IgD-negative memory B cell (primary cell): ENCODE measurements around the gene CYFIP1. TPM values are rescaled to one million over a fixed set of nuclear protein-coding genes. Genes with fewer than 3 reads are reported as not detected.
"Not testable (repeated sequence)": the region's sequence is repeated elsewhere in the genome, so short reads cannot be mapped to it uniquely, and the experiment has no call there.

ENCODE experiments used
- H3K27ac Mint-ChIP-seq, 3 donors: one replicate each; pipeline ENCODE4 v1.8.0; 2020 to 2022; ENCODE audit warnings: mild to moderate bottlenecking in 3 of 3, mixed read lengths in 3 of 3, moderate library complexity in 1 of 3
- H3K27me3 Mint-ChIP-seq: one replicate; pipeline ENCODE4 v1.8.0; 2021; ENCODE audit warnings: mixed read lengths
- H3K36me3 Mint-ChIP-seq: one replicate; pipeline ENCODE4 v1.8.0; 2020; ENCODE audit warnings: mild to moderate bottlenecking, mixed read lengths
- H3K4me1 Mint-ChIP-seq, 3 donors: one replicate each; pipeline ENCODE4 v1.8.0; 2020 to 2022; ENCODE audit warnings: mixed read lengths in 3 of 3, mild to moderate bottlenecking in 1 of 3
- H3K4me3 Mint-ChIP-seq, 4 donors: one replicate each; pipeline ENCODE4 v1.8.0; 2020 to 2022; ENCODE audit warnings: mild to moderate bottlenecking in 4 of 4, mixed read lengths in 4 of 4, moderate library complexity in 3 of 4
- H3K9me3 Mint-ChIP-seq, 3 donors: one replicate each; pipeline ENCODE4 v1.8.0; 2020 to 2021; ENCODE audit warnings: mixed read lengths in 3 of 3, mild to moderate bottlenecking in 1 of 3
- polyA plus RNA-seq: library from polyadenylated mRNA; unstranded; fragments of 300-500 nt; fragmentation: Illumina TruSeq; gene quantifications from one replicate; pipeline ENCODE4 v1.2.3, GENCODE V29; 2021

The CYFIP1 gene
- 12.5 TPM for polyA plus RNA-seq

- H3K27me3 Mint-ChIP-seq = peaks cover 17% of the 10 kb centered on the region
- peak within 1 kb of the TSS in 1 of 3 donors; percentile 6 for H3K27ac Mint-ChIP-seq
- H3K4me3 Mint-ChIP-seq = peak within 1 kb of the TSS; percentile 94 to 98 (median 96)
- H3K4me1 Mint-ChIP-seq = peaks cover 8 to 13% (median 13%) of the 10 kb centered on the region in 3 donors
- H3K9me3 Mint-ChIP-seq = peaks cover 0 to 1% (median 0%) of the 10 kb centered on the region in 3 donors
- no peaks in the 10 kb centered on the region for H3K36me3 Mint-ChIP-seq
Measured at GRCh38 chr15:22980189-22981050, at the start of gene CYFIP1. Gene CYFIP1 (minus strand): TSS chr15:22980368. CDS start chr15:22947285, 33,083 bp downstream.

- H3K4me1 Mint-ChIP-seq = peaks cover 0 to 2% (median 0%) of the 10 kb centered on the region in 3 donors
- no peaks in the 10 kb centered on the region for H3K9me3 Mint-ChIP-seq
- H3K36me3 Mint-ChIP-seq = peaks cover 5% of the 10 kb centered on the region
- no peak overlapping the region for H3K4me3 Mint-ChIP-seq
- no peaks in the 10 kb centered on the region for H3K27me3 Mint-ChIP-seq
- no peak overlapping the region for H3K27ac Mint-ChIP-seq
Measured at GRCh38 chr15:23026218-23026617, 46.0 kb upstream of the CYFIP1 start.

- H3K36me3 Mint-ChIP-seq = peaks cover 9% of the 10 kb centered on the region
- H3K27ac Mint-ChIP-seq = peak overlapping the region in 1 of 3 donors; percentile 36
- no peaks in the 10 kb centered on the region for H3K4me1 Mint-ChIP-seq
- H3K4me3 Mint-ChIP-seq = no peak overlapping the region
- H3K9me3 Mint-ChIP-seq = no peaks in the 10 kb centered on the region
- H3K27me3 Mint-ChIP-seq = no peaks in the 10 kb centered on the region
Measured at GRCh38 chr15:23022156-23022555, 42.0 kb upstream of the CYFIP1 start.

GRCh38 chr15:23014394-23015000 is 34.3 kb upstream of the CYFIP1 start:
- no peak overlapping the region for H3K27ac Mint-ChIP-seq

GRCh38 chr15:23013681-23014080 is 33.5 kb upstream of the CYFIP1 start:
- H3K27ac Mint-ChIP-seq = no peak overlapping the region
- peaks cover 18% of the 10 kb centered on the region for H3K36me3 Mint-ChIP-seq
- H3K9me3 Mint-ChIP-seq = no peaks in the 10 kb centered on the region
- H3K4me1 Mint-ChIP-seq = no peaks in the 10 kb centered on the region
- H3K4me3 Mint-ChIP-seq = no peak overlapping the region
- no peaks in the 10 kb centered on the region for H3K27me3 Mint-ChIP-seq

More at GRCh38 chr15:23014394-23015000, 34.3 kb upstream of the CYFIP1 start:
- Mint-ChIP-seq H3K4me3 (no peak overlapping the region), H3K27me3 (no peaks in the 10 kb centered on the region), H3K9me3 (no peaks in the 10 kb centered on the region), H3K4me1 (no peaks in the 10 kb centered on the region), H3K36me3 (peaks cover 18% of the 10 kb centered on the region)

- H3K9me3 Mint-ChIP-seq, H3K4me1 Mint-ChIP-seq, H3K27me3 Mint-ChIP-seq, H3K27ac Mint-ChIP-seq, H3K4me3 Mint-ChIP-seq: not testable (repeated sequence)
- H3K36me3 Mint-ChIP-seq = peaks cover 14% of the 10 kb centered on the region
Measured at GRCh38 chr15:23012616-23013015, 32.4 kb upstream of the CYFIP1 start.

DNA sequence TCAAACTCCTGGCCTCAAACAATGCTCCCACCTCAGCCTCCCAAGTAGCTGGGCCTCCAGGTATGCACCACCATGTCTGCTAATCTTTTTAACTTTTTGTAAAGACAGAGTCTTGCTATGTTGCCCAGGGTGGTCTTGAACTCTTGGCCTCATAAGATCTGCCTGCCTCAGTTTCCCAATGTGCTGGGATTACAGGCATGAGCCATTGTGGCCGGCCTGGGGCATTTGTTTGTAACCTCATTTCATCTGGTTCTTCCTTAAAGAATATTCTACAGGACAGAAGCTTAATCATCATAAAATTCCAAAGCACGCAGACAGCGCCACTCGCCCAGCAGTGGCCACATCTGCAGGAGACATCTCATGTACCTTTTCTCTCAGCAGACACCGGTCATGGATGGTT is 23.6 kb upstream of the CYFIP1 start:
- Mint-ChIP-seq H3K4me3 (no peak overlapping the region), H3K27me3 (no peaks in the 10 kb centered on the region), H3K4me1 (no peaks in the 10 kb centered on the region), H3K9me3 (no peaks in the 10 kb centered on the region), H3K36me3 (peaks cover 10% of the 10 kb centered on the region), H3K27ac (no peak overlapping the region)

DNA sequence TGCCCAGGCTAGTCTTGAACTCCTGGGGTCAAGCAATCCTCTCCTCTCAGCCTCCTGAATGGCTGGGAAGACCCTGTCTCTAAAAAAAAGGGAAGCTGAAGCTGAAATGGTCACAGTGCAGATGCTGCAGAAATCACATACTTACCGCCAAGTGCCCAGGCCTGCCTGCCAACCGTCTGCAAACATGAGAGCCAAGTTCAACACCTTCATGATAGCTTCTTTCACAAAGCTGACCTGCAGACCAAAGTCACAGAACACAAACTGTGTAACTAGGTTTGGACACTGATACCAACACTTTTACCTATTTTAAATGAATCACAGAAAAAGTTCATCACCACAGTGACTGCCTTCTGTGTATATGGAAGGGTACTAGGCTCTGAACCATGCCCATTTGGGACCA is 22.8 kb upstream of the CYFIP1 start:
- peaks cover 10% of the 10 kb centered on the region for H3K36me3 Mint-ChIP-seq
- H3K27me3 Mint-ChIP-seq = no peaks in the 10 kb centered on the region
- no peaks in the 10 kb centered on the region for H3K9me3 Mint-ChIP-seq
- no peak overlapping the region for H3K27ac Mint-ChIP-seq
- H3K4me1 Mint-ChIP-seq = no peaks in the 10 kb centered on the region
- no peak overlapping the region for H3K4me3 Mint-ChIP-seq

- Mint-ChIP-seq H3K36me3 (peaks cover 9% of the 10 kb centered on the region), H3K4me3 (no peak overlapping the region), H3K9me3 (peaks cover 0 to 1% (median 0%) of the 10 kb centered on the region in 3 donors), H3K27ac (no peak overlapping the region), H3K27me3 (no peaks in the 10 kb centered on the region), H3K4me1 (no peaks in the 10 kb centered on the region)
Measured at GRCh38 chr15:22995795-22996194, 15.6 kb upstream of the CYFIP1 start.

GRCh38 chr15:22992024-22992326 is 11.8 kb upstream of the CYFIP1 start:
- Mint-ChIP-seq H3K4me3 (no peak overlapping the region), H3K36me3 (peaks cover 9% of the 10 kb centered on the region), H3K27ac (no peak overlapping the region), H3K9me3 (peaks cover 0 to 1% (median 0%) of the 10 kb centered on the region in 3 donors), H3K27me3 (no peaks in the 10 kb centered on the region), H3K4me1 (no peaks in the 10 kb centered on the region)

- H3K4me1 Mint-ChIP-seq = no peaks in the 10 kb centered on the region
- no peak overlapping the region for H3K4me3 Mint-ChIP-seq
- no peaks in the 10 kb centered on the region for H3K27me3 Mint-ChIP-seq
- no peak overlapping the region for H3K27ac Mint-ChIP-seq
- peaks cover 0 to 1% (median 0%) of the 10 kb centered on the region in 3 donors for H3K9me3 Mint-ChIP-seq
- H3K36me3 Mint-ChIP-seq = peaks cover 4% of the 10 kb centered on the region
Measured at GRCh38 chr15:22989576-22990477, 9.7 kb upstream of the CYFIP1 start.

DNA sequence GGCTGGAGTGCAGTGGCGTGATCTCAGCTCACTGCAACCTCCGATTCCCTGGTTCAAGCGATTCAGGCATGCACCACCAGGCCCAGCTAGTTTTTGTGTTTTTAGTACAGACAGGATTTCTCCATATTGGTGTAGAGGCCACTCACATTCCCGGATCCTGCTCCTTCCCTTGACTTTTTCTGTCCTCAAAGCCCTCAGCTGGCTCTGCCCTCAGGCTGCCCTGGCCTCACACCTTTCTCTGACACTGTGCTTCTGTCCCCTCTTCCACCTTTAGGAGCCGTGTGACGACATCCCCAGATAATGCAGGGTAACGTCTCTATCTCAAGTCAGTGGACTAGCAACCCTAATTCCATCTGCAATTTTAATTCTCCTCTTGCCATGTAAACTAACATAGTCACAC is 8.6 kb upstream of the CYFIP1 start:
- Mint-ChIP-seq H3K27me3 (no peaks in the 10 kb centered on the region), H3K27ac (no peak overlapping the region), H3K4me3 (peak overlapping the region in 1 of 4 donors; percentile 26), H3K36me3 (no peaks in the 10 kb centered on the region), H3K9me3 (peaks cover 0 to 1% (median 0%) of the 10 kb centered on the region in 3 donors), H3K4me1 (no peaks in the 10 kb centered on the region)

- H3K9me3 Mint-ChIP-seq, H3K36me3 Mint-ChIP-seq, H3K27ac Mint-ChIP-seq: not testable (repeated sequence)
- peaks cover 8 to 13% (median 13%) of the 10 kb centered on the region in 3 donors for H3K4me1 Mint-ChIP-seq
- peak overlapping the region in 2 of 4 donors; percentile 84 to 91 for H3K4me3 Mint-ChIP-seq
- H3K27me3 Mint-ChIP-seq = peaks cover 17% of the 10 kb centered on the region
Measured at GRCh38 chr15:22981931-22982330, 1.8 kb upstream of the CYFIP1 start.

GRCh38 chr15:22981051-22981840 is 1.1 kb upstream of the CYFIP1 start:
- Mint-ChIP-seq H3K4me1 (peaks cover 8 to 13% (median 13%) of the 10 kb centered on the region in 3 donors), H3K27ac (no peak overlapping the region), H3K9me3 (no peaks in the 10 kb centered on the region), H3K36me3 (no peaks in the 10 kb centered on the region), H3K27me3 (peaks cover 17% of the 10 kb centered on the region), H3K4me3 (peak overlapping the region; percentile 79 to 95 (median 88))
